ENCODE measurements around the gene CREB3L4.

The CREB3L4 gene

DNA sequence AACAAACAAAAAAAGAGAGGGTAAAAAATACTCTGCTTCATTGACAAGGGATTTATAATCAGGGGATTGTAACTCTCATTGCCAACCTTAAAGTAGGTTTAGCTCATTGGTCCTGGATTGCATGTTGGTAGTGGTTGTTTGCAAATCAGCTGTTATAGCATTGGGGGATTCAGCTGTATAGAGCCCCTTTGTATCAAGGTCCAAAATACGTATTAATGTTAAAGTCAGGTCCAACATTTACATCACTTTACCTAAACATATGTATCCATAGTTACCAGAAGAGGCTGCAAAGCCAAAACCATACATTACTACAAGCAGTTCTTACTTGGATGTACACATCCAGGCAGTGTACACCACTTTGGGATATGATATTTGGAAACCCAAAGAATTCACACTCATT lies 52.2 kb downstream of the CREB3L4 start:
- no peak overlapping the region for H3K4me3 ChIP-seq (ENCODE audit: control insufficient read depth, low read depth, low read length)
- TF ChIP-seq, protein P1, sequence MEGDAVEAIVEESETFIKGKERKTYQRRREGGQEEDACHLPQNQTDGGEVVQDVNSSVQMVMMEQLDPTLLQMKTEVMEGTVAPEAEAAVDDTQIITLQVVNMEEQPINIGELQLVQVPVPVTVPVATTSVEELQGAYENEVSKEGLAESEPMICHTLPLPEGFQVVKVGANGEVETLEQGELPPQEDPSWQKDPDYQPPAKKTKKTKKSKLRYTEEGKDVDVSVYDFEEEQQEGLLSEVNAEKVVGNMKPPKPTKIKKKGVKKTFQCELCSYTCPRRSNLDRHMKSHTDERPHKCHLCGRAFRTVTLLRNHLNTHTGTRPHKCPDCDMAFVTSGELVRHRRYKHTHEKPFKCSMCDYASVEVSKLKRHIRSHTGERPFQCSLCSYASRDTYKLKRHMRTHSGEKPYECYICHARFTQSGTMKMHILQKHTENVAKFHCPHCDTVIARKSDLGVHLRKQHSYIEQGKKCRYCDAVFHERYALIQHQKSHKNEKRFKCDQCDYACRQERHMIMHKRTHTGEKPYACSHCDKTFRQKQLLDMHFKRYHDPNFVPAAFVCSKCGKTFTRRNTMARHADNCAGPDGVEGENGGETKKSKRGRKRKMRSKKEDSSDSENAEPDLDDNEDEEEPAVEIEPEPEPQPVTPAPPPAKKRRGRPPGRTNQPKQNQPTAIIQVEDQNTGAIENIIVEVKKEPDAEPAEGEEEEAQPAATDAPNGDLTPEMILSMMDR (IDR thresholded peaks at IDR 0.05; ENCODE audit: control insufficient read depth, insufficient read depth, low read depth, low read length, missing control alignments) = no peak
- DNase-seq (ENCODE audit: low read depth) = no peak

All from AG09309 (cell line).